GM10266 (cell line): ENCODE results near the gene HDGF.

Source experiments
- DNase-seq: peaks from one replicate; pipeline ENCODE4 v3.0.0; 2012; ENCODE audit errors: extremely low spot score
- CTCF ChIP-seq: IDR thresholded peaks from 2 replicates; pipeline ENCODE4 v1.5.1; 2012; ENCODE audit warnings: mild to moderate bottlenecking, low read depth; ENCODE audit not compliant: control insufficient read depth, insufficient read depth; ENCODE audit errors: missing control alignments

HDGF gene

GRCh38 chr1:156750191-156750672 is 1.2 kb downstream of the HDGF start:
- no peak for TF ChIP-seq CTCF
- peak; percentile 34 for DNase-seq

GRCh38 chr1:156749419-156750118 is 1.9 kb downstream of the HDGF start:
- DNase-seq: no peak
- no peak for TF ChIP-seq CTCF

- no peak for DNase-seq
- no peak for TF ChIP-seq CTCF
These were observed 2.6 kb downstream of the HDGF start for GRCh38 chr1:156748670-156749418.

GRCh38 chr1:156747742-156748669 is 3.5 kb downstream of the HDGF start:
- no peak for DNase-seq
- no peak for TF ChIP-seq CTCF

- DNase-seq: peak; percentile 61
- peak; percentile 19 for TF ChIP-seq CTCF
These were observed 4.5 kb downstream of the HDGF start for GRCh38 chr1:156746728-156747631.

- TF ChIP-seq CTCF: no peak
These were observed 5.1 kb downstream of the HDGF start for GRCh38 chr1:156746406-156746727.

More at GRCh38 chr1:156746406-156746727, 5.1 kb downstream of the HDGF start:
- DNase-seq: no peak
